ENCODE data around the gene PSTPIP2. TPM values are rescaled to one million over a fixed set of nuclear protein-coding genes. Genes with fewer than 3 reads are reported as not detected.

Gene PSTPIP2
- total RNA-seq, 2 experiments from 2014 or later = 9.4 to 9.7 TPM

Other genes with a start within 250 kb of the PSTPIP2 start
- not detected for gene SIGLEC15, start 246.6 kb downstream of the PSTPIP2 start, total RNA-seq
- 10 to 100 TPM; 21.6 to 26.6 TPM for gene EPG5, start 104.9 kb downstream of the PSTPIP2 start, total RNA-seq
- 100 to 1,000 TPM; 333 to 349 TPM for gene ATP5F1A, start 26.0 kb upstream of the PSTPIP2 start, total RNA-seq
- 10 to 100 TPM; 57.9 to 58.5 TPM for gene HAUS1, start 32.1 kb upstream of the PSTPIP2 start, total RNA-seq